Inflammatory macrophage treated with lipopolysaccharide for 1 hour (primary cell): Measurements from ENCODE around the gene CCDC34.

ENCODE experiments used
- DNase-seq, 2 donors: peaks; one replicate each; pipeline ENCODE4 v3.0.0-alpha.2; 2020 to 2022

The CCDC34 gene

DNA sequence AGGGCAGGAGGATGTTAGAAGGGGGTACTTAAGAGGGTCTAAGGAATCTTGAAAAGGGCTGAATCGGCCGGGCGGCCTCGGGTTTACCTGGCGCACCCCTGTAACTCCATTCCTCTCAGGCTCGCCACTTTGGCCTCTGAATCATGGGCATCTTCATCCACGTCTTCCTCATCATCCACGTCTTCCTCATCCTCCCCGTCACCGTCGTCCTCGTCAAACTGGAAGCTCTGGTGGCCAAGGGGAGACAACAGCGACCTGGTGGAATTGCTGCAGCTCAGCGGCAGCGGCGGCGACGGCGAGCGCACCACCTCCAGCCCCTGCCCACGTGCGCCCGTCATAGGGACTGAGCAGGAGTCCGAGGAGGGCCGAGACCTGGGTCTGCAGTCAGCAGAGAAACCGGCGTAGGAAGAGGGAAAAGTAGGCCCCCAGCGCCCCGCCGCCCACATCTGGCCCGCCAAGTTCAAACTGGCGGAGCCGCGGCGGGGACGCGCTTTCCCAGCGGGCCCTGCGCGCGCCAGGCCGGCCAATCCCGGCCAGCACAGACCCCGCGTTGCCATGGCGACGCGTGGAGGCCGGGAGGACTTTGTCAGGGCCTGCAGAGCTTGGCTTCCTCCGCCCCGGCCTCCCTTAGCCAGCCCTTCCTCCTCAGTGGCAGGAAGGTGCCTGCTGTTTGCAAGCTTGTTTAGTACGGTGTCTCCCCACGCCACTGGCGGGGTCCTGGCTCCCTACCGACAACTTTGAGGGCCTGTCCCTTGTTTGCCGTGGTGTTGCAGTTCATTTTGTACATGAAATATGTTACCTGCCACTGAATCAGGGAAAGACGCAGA, at the start of gene CCDC34:
Gene CCDC34, minus strand, starts transcription at position 467 of the 827 bp plus-strand sequence. Its CDS starts 21 bp downstream, at position 446.
- DNase-seq, result peak; percentile 88 to 91

DNA sequence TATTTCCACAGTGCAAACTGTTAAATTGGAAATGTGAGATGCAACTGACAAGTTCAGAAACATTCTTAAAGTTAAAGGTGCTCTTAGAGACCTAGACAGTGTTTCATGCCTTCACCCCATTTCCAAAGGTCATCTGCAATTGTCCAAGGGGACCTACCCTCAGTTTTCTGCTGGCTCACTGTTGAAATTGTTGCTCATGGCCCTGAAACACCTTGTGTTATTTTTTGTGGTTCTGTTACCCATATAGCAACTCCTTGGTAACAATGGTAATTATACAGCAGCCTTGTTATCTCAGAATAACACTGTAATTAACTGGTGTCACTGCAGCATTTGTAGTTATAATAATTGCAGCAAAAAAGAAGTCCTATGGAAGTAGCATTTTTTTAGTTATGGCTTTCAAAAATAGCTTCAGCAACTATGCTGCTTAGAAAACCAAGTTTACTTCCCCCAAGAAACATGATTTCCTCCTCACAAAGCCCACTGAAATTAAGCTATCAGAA, 49.2 kb upstream of the CCDC34 start:
- DNase-seq, result no peak

DNA sequence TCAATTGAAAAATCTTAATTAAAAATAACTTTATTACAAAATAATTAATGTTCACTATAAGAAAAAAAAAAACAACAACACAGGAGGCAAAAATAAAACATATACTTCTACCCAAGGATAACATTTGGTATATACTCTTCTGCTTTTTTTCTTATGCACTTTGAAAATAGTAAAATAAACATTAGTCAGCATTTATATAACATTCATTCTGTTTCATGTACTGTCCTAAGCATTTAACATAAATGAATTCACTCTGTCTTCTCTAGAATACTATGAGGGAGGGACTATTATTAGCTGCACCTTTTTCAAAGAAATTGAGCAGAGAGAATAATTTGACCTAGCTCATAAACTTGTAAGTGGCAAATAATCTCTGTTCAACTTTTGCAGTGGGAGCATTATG, 48.3 kb upstream of the CCDC34 start:
- no peak for DNase-seq

- no peak for DNase-seq
These were observed 47.3 kb upstream of the CCDC34 start for GRCh38 chr11:27410272-27410671.

DNA sequence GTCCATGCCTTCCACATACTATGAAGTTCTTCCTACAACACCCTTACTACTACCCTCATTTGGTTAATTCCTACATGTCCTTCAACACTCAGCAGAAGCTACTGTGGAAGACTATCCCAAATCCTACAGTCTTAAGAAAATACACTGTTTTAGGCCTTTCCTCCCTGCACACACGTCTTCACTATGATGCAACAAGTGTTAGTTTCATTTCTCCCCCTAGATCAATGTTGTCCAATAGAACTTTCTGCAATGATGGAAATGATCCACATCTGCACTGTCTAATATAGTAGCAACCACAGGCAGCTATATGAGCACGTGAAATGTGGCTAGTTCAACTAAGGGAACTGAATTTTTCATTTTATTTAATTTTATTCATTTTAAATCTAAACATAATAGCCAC, 46.7 kb upstream of the CCDC34 start:
- DNase-seq, result no peak

DNA sequence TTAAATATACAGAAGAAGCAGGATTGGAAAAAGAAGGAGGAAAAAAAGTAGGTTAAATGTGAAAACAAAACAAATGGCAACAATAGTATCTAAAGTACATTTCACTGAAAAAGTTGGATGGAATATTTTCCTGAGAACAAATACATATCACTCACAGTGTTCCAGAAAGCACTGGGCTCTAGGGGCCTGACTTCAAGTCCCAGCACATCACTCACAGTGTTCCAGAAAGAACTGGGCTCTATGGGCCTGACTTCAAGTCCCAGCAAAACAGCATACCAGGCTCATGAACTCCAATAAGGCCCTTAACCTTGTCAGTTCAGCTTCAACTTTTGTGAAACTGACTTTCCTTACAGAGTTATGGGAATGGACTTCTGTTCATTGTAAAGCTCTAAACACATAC, 46.0 kb upstream of the CCDC34 start:
- DNase-seq, result no peak

- DNase-seq, result no peak
These were observed 45.3 kb upstream of the CCDC34 start for GRCh38 chr11:27408246-27408800.

DNA sequence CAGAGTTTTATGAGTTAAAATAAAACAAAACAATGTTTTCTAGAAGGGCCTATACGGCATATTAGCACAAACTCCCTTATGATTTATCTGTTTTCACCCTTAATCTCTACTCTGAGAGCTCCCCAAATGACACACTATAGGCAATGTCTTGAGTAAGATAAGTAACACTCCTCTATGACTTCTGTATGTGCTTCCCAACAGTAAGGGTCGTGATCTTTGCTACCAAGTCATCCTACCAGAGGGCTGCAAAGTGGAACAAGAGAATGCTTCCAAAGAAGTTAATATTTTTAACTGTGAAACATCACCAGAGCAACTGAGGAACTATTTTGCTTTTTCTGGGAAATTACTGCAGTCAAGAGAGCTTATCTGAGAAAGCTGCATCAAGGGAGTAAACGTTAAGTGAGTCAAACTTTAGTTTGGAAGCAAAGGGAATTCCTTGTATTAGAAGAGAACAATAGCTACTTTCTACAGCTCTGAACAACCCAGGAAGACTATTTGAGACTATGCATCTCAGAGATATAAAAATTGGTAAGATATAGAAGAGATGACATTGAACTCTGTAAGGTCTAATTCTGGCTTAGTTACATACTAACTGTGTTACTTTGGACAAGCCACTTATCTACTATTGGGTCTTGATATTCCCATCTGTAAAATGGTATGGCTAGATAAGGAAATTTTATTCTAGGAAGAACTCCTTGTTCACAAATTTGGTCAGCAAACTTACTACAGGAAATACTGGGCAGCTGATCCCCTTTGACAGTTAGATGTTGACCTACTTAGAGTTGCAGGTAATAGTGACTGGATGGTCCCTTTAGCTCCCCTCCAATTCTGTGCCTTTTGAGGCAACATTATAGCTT, 43.7 kb upstream of the CCDC34 start:
- no peak for DNase-seq

DNA sequence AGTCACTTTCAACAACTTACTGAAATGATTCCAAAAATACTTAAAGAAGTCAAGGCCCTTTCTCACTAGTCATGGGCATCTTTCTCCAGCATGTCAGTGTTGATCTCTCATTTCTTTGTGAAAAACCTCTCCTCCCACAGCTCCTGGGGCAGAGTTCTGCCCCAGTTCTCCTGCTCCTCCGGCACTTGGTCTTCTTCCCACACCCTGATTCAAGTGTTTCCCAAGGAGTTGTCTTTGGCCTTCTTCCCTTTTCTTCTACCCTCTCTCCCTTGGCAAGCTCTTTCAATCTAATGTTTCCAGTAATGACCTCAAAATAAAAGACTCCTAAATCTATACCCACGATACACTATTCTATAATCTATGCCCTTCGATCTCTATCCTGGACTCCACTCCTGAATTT, 42.1 kb upstream of the CCDC34 start:
- no peak for DNase-seq

DNA sequence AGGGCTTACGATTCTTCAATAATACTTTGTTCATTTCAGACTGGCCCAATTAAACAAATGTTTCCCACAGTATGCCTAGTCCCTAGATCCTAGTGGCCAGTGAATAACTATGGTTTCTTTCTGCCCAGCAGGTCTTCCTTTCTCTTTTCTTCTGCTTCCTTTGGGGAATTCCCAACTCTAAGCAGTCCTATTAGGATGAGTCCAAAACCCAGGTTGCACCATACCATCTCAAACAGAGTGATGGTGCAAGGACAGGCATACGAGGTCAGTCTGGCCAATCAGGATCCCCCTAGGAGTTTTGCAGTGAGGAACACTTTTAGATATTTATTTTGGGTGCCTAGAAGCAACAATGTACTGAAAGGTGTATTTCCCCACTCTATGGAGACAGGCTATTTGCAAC, 41.4 kb upstream of the CCDC34 start:
- no peak for DNase-seq

- no peak for DNase-seq
These were observed 40.2 kb upstream of the CCDC34 start for GRCh38 chr11:27403195-27403594.

- no peak for DNase-seq
These were observed 39.4 kb upstream of the CCDC34 start for GRCh38 chr11:27402450-27402849.

DNA sequence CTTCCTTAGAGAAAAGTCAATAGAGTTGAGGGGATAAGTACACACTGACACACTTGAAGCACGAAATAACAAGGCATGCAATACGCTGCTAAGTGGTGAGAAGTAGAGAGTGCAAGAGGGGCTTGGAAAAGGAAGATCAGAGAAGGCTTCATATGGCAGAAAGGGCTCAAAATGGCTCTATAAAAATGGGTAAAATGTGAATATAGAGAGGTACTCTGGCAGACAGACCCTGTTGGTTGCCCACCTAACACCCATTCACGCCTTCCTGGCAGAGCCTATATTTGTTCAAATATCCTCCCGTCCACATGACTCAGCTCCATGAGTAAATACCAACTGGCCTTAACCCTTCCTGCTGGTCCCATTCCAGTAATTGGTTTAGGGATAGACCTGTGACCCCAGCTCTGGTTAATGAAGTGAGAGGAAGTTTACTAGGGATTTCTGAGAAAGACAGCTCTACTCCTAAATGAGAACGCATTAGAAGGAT, 38.9 kb upstream of the CCDC34 start:
- DNase-seq, result no peak

DNA sequence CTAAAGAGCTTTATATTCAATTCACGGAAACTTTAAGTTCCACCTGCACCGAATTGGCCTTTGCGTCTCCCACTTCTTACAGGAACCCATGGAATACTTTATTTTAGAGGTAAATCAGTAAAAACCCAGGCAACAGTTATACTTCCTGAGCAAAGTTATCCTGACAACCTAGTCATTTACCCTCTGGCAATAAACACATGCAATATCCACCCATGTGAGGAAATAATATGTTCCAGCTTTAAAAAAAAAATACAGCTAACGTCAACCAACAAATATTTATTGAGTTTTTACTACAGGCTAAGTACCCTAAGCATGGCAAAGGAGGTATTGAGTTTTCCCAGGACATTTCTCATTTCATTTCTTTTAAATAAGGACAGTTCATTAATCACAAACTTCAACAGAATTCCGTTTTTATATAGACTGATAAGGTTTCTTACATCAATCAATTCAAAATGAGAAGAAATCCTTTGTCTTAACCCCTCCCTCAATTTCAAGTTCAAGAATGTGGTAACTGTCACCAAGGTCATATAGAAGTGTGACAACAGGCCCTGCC, 38.3 kb upstream of the CCDC34 start:
- DNase-seq, result no peak

DNA sequence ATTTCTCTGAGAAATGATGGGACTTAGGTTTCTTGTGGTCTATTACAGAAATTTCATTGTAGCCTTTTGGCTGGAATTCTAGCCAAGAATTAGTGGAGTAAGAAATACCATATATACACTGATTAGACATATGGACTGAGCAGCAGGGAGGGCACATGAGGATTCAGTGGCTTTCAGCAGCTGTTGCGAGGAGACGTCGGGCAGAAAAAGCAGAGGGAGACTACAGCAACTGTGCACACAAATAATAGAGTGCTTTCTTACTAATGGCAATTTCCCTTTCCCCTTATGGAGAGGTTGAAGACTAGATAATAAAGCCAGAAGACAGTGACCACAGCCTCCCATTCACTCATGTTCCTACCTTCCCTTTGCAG, 35.4 kb upstream of the CCDC34 start:
- DNase-seq, result no peak

GRCh38 chr11:27397624-27398399, 34.8 kb upstream of the CCDC34 start:
- no peak for DNase-seq

DNA sequence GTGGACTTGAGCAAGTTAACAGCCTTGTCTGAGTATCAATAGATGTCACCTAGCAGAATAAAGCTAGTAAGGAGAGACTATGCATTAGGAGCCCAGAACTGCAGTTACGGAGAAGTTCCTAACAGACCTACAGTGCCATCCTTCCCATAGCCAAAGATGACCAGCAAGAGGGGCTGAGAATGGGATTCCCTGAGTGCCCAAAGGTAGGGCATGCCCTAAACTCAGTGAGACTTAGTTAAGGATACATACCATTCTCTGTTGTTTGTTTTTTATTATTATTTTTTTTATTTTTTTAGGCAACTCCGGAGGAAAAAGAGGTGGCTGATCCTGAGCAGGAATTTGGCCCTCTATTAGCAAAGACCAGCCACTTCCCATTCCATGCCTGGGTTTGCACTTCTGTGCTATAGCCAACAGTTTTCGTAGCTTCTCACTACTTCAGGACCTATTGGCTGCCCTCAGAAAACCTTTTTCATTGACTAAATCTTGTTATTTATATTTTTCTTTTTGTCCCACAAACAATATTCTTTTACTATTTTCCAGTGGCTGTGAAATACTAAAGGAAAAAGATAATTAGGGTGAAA, 33.3 kb upstream of the CCDC34 start:
- DNase-seq, result no peak

DNA sequence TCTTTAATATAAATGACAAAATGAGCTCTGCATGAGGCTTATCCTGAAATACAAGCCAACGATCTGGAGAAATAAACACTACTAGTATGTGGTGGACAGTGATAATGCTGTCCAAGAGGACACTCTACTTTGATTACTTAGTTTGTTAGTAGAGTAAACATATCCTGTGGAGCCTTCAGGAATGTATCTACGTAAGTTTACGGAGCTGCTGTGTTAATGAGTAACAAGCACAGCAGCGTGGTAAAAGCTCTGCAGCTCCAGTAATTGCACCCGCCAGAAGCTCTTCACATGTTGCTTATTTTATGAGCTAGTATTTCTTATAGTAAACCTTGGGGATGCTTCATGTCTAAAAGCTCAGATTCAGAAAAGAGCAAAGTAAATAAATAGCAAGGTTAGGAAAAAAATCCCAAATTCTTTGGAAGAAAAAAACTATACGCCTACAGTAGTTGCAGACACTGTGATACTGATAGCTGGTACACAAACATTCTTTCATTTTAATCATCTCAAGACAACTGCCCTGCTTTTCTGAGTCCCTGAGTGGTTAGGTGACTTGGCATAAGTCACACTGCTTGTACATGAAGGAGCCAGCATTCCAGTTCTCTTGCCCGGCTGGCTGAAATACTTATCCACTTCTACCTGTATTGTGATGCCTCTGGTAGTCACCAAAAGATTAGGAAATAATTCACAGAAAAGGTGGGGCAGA, 32.7 kb upstream of the CCDC34 start:
- DNase-seq, result no peak

- no peak for DNase-seq
These were observed 31.8 kb upstream of the CCDC34 start for GRCh38 chr11:27394781-27395228.

GRCh38 chr11:27392278-27393114, 29.5 kb upstream of the CCDC34 start:
- DNase-seq, result no peak
